DOHH2 (cell line): ENCODE data around the gene G3BP2.

Experiments used
- EZH2phosphoT487 ChIP-seq: fragments of 200-600 bp; sonication (generic); IDR thresholded peaks from 2 replicates; pipeline ENCODE4 v1.6.1; 2017; ENCODE audit warnings: borderline replicate concordance, mild to moderate bottlenecking, antibody characterized with exemption, low read length, moderate library complexity, mixed read lengths
- TF ChIP-seq, protein P1 (sequence below): fragments of 200-600 bp; sonication (generic); IDR thresholded peaks from one replicate; pipeline ENCODE4 v1.5.1; 2014; ENCODE audit warnings: antibody characterized with exemption, mild to moderate bottlenecking, low read depth, low read length; ENCODE audit not compliant: poor library complexity, severe bottlenecking

GRCh38 chr4:75673959-75674328, 733 bp upstream of the G3BP2 start:
- TF ChIP-seq, protein P1, sequence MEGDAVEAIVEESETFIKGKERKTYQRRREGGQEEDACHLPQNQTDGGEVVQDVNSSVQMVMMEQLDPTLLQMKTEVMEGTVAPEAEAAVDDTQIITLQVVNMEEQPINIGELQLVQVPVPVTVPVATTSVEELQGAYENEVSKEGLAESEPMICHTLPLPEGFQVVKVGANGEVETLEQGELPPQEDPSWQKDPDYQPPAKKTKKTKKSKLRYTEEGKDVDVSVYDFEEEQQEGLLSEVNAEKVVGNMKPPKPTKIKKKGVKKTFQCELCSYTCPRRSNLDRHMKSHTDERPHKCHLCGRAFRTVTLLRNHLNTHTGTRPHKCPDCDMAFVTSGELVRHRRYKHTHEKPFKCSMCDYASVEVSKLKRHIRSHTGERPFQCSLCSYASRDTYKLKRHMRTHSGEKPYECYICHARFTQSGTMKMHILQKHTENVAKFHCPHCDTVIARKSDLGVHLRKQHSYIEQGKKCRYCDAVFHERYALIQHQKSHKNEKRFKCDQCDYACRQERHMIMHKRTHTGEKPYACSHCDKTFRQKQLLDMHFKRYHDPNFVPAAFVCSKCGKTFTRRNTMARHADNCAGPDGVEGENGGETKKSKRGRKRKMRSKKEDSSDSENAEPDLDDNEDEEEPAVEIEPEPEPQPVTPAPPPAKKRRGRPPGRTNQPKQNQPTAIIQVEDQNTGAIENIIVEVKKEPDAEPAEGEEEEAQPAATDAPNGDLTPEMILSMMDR, result no peak
- no peak for TF ChIP-seq EZH2phosphoT487
